ENCODE data around the gene MRPS12.

MRPS12 gene

GRCh38 chr19:38908911-38909310 lies 21.8 kb upstream of the MRPS12 start:
- Histone ChIP-seq H3K4me3 (no peak overlapping the region), H3K27ac (no peak overlapping the region)

GRCh38 chr19:38910488-38910887 lies 20.3 kb upstream of the MRPS12 start:
- Histone ChIP-seq H3K27ac (no peak overlapping the region), H3K4me3 (no peak overlapping the region)

GRCh38 chr19:38911388-38912001 lies 19.2 kb upstream of the MRPS12 start:
- Histone ChIP-seq H3K27ac (no peak overlapping the region), H3K4me3 (no peak overlapping the region)

GRCh38 chr19:38912600-38913514 lies 17.9 kb upstream of the MRPS12 start:
- Histone ChIP-seq H3K27ac (no peak overlapping the region), H3K4me3 (no peak overlapping the region)

- Histone ChIP-seq H3K27ac (no peak overlapping the region), H3K4me3 (no peak overlapping the region)
Observed at GRCh38 chr19:38913958-38914357, 16.8 kb upstream of the MRPS12 start.

- no peak overlapping the region for H3K27ac ChIP-seq
- no peak overlapping the region for H3K4me3 ChIP-seq
Observed at GRCh38 chr19:38915329-38916321, 15.1 kb upstream of the MRPS12 start.

GRCh38 chr19:38917516-38917915 lies 13.2 kb upstream of the MRPS12 start:
- Histone ChIP-seq H3K4me3 (no peak overlapping the region), H3K27ac (no peak overlapping the region)

- Histone ChIP-seq H3K4me3 (no peak overlapping the region), H3K27ac (no peak overlapping the region)
Observed at GRCh38 chr19:38917921-38918491, 12.7 kb upstream of the MRPS12 start.

GRCh38 chr19:38918526-38918925 lies 12.2 kb upstream of the MRPS12 start:
- no peak overlapping the region for H3K4me3 ChIP-seq
- H3K27ac ChIP-seq, result no peak overlapping the region

GRCh38 chr19:38919837-38920601 lies 10.7 kb upstream of the MRPS12 start:
- H3K4me3 ChIP-seq, result no peak overlapping the region
- no peak overlapping the region for H3K27ac ChIP-seq

- H3K27ac ChIP-seq, result no peak overlapping the region
- no peak overlapping the region for H3K4me3 ChIP-seq
Observed at GRCh38 chr19:38920602-38921419, 9.9 kb upstream of the MRPS12 start.

- H3K4me3 ChIP-seq, result no peak overlapping the region
- no peak overlapping the region for H3K27ac ChIP-seq
Observed at GRCh38 chr19:38921420-38922274, 9.1 kb upstream of the MRPS12 start.

- Histone ChIP-seq H3K4me3 (no peak overlapping the region), H3K27ac (no peak overlapping the region)
Observed at GRCh38 chr19:38922482-38922881, 8.3 kb upstream of the MRPS12 start.

GRCh38 chr19:38924388-38924787 lies 6.4 kb upstream of the MRPS12 start:
- Histone ChIP-seq H3K27ac (peak overlapping the region in 2 of 21 experiments; percentile 3 to 22), H3K4me3 (no peak overlapping the region)

GRCh38 chr19:38928391-38929001 lies 2.2 kb upstream of the MRPS12 start:
- Histone ChIP-seq H3K27ac (peak overlapping the region in 2 of 21 experiments; percentile 16 to 79), H3K4me3 (no peak overlapping the region)

- Histone ChIP-seq H3K27ac (peak within 1 kb of the TSS in 20 of 21 experiments; percentile 65 to 95 (median 87)), H3K4me3 (peak within 1 kb of the TSS; percentile 45 to 71 (median 68))
Observed at GRCh38 chr19:38929929-38930775, 592 bp upstream of the MRPS12 start, which contains the start of gene SARS2. TSS of gene SARS2 (minus strand) at chr19:38930763. CDS start at chr19:38930736, 27 bp downstream.

Data from skin epidermis (tissue), 12 donors.